Thyroid gland (tissue), 4 donors: ENCODE results near the gene RRP12. TPM values are rescaled to one million over a fixed set of nuclear protein-coding genes. Genes with fewer than 3 reads are reported as not detected.

Source experiments
- DNase-seq, 2 donors: peaks; one replicate each; pipeline ENCODE4 v3.0.0-alpha.2; 2019
- H3K27ac ChIP-seq, 3 donors: fragments of 200-600 bp; sonication (generic); 1 replicate in 2 of 3; 2 replicates in 1 of 3; pipeline ENCODE4 v1.5.1; 2016 to 2019; ENCODE audit warnings: mild to moderate bottlenecking in 1 of 3, moderate library complexity in 1 of 3
- H3K27me3 ChIP-seq: fragments of 200-600 bp; sonication (generic); one replicate; pipeline ENCODE4 v1.5.1; 2019
- H3K36me3 ChIP-seq, 2 donors: fragments of 200-600 bp; sonication (generic); one replicate each; pipeline ENCODE4 v1.5.1; 2016 to 2019
- H3K4me1 ChIP-seq, 2 donors: fragments of 200-600 bp; sonication (generic); one replicate each; pipeline ENCODE4 v1.5.1; 2017 to 2019
- H3K4me3 ChIP-seq, 3 donors: fragments of 200-600 bp; sonication (generic); replicated peaks in 1 of 3; 1 replicate in 2 of 3; 2 replicates in 1 of 3; pipeline ENCODE4 v1.5.1; 2016; ENCODE audit warnings: mild to moderate bottlenecking in 1 of 3
- H3K9me3 ChIP-seq: fragments of 200-600 bp; sonication (generic); one replicate; pipeline ENCODE4 v1.5.1; 2017
- CTCF ChIP-seq, 6 experiments: fragments of 200-600 bp in 3 of 6; fragments of 450-650 bp in 3 of 6; sonication (generic) in 3 of 6; IDR thresholded peaks; one replicate each; pipeline ENCODE4 v1.5.1; 2016 to 2019; ENCODE audit warnings: antibody characterized with exemption in 6 of 6, mild to moderate bottlenecking in 2 of 6, inconsistent platforms in 1 of 6, moderate library complexity in 1 of 6
- POLR2A ChIP-seq, 2 donors: fragments of 450-650 bp; IDR thresholded peaks; one replicate each; pipeline ENCODE4 v1.6.1; 2017; ENCODE audit warnings: antibody characterized with exemption in 2 of 2, mild to moderate bottlenecking in 2 of 2, moderate library complexity in 1 of 2
- WGBS, 2 donors: methylation state at CpG; one replicate each; pipeline ENCODE4 v1.1.5; 2017; 5-methylcytosine and 5-hydroxymethylcytosine counted together
- intact Hi-C: fragments of 100-400 bp; cut with DNase I; formaldehyde crosslinking; loops from one replicate; pipeline ENCODE4 v1.15.1; 2023
- total RNA-seq, 4 donors: library from RNA; depleted of rRNA; stranded (reverse); fragments of >200 nt; gene quantifications; one replicate each; pipeline ENCODE4 v1.2.3, GENCODE V29; 2016

RRP12 gene
- total RNA-seq, 4 donors from 2014 or later, result 8.3 to 27.4 (median 15.0) TPM

DNA sequence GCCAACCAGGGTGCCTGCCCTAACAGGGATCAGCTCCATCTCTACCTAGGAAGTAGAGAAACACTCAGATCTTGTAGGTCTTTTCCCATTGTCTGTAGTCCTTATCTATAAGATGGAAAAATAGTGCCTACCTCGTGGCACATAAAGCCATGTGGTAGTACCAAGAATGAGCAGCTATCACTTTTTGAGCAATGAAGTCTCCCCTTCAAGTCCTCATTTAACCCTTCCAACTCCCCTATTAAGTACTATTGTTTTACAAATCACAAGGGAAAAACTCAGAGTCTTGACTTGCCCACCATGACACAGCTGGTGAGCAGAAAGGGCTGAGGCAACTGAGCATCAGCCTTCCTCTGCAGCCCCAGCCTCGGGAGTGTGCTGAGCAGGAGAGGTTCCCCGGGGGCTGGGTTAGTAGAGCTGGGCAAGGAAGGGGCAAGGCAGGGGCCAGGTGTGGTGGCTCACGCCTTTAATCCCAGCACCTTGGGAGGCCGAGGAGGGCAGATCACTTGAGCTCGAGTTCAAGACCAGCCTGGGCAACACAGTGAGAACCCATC, 69.9 kb downstream of the RRP12 start:
- WGBS, 2 donors, result 76 to 77% methylated on average over 6 of the region's 6 CpGs
- H3K4me3 ChIP-seq, result no peak overlapping the region
- peaks cover 24 to 41% of the 10 kb centered on the region in 2 donors for H3K4me1 ChIP-seq
- intact Hi-C loops, result loop anchor here (10.0 kb wide), 1 partner anchor 46 kb away; no protein-coding TSS in a partner anchor
- no peaks in the 10 kb centered on the region for H3K27me3 ChIP-seq
- no peaks in the 10 kb centered on the region for H3K9me3 ChIP-seq
- H3K36me3 ChIP-seq, result no peaks in the 10 kb centered on the region
- no peak for TF ChIP-seq POLR2A (IDR thresholded peaks at IDR 0.05)
- TF ChIP-seq CTCF (IDR thresholded peaks at IDR 0.05), result no peak
- H3K27ac ChIP-seq, result no peak overlapping the region
- DNase-seq, result no peak

DNA sequence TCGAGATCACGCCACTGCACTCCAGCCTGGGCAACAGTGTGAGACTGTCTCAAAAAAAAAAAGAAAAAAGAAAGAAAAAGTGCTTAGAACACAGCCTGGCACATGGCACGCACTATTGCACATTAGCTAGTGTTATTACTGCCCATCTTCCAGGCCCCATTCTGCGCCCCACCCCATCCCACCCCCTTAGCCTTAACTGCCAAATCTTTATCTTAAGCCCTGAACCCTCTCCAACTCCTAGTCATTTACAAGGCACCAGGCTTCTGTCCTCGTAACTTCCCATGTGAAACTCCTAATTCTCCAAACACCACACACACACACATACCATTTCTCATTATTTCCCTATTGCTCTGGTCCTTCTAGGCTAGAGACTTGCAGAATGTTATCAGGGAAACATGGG, 71.4 kb downstream of the RRP12 start:
- intact Hi-C loops, result loop anchor here (10.0 kb wide), 1 partner anchor 45 kb away; no protein-coding TSS in a partner anchor
- WGBS, 2 donors, result 88 to 93% methylated on average over 5 of the region's 5 CpGs

GRCh38 chr10:97328646-97329453, 72.3 kb downstream of the RRP12 start:
- no peaks in the 10 kb centered on the region for H3K27me3 ChIP-seq
- H3K4me3 ChIP-seq, result no peak overlapping the region
- H3K36me3 ChIP-seq, result no peaks in the 10 kb centered on the region
- no peak overlapping the region for H3K27ac ChIP-seq
- H3K4me1 ChIP-seq, result peaks cover 20 to 31% of the 10 kb centered on the region in 2 donors
- no peaks in the 10 kb centered on the region for H3K9me3 ChIP-seq
- no peak for DNase-seq
- intact Hi-C loops, result no loop called here
- no peak for TF ChIP-seq POLR2A (IDR thresholded peaks at IDR 0.05)
- TF ChIP-seq CTCF (IDR thresholded peaks at IDR 0.05), result no peak
- WGBS, 2 donors, result 84 to 93% methylated on average over 3 of the region's 3 CpGs

More for the DNA sequence above, 71.4 kb downstream of the RRP12 start:
- H3K9me3 ChIP-seq, result no peaks in the 10 kb centered on the region
- H3K36me3 ChIP-seq, result no peaks in the 10 kb centered on the region
- H3K4me1 ChIP-seq, result peaks cover 20 to 31% of the 10 kb centered on the region in 2 donors
- no peak overlapping the region for H3K4me3 ChIP-seq
- DNase-seq, result no peak
- H3K27ac ChIP-seq, result no peak overlapping the region
- TF ChIP-seq CTCF (IDR thresholded peaks at IDR 0.05), result no peak
- no peak for TF ChIP-seq POLR2A (IDR thresholded peaks at IDR 0.05)
- no peaks in the 10 kb centered on the region for H3K27me3 ChIP-seq

DNA sequence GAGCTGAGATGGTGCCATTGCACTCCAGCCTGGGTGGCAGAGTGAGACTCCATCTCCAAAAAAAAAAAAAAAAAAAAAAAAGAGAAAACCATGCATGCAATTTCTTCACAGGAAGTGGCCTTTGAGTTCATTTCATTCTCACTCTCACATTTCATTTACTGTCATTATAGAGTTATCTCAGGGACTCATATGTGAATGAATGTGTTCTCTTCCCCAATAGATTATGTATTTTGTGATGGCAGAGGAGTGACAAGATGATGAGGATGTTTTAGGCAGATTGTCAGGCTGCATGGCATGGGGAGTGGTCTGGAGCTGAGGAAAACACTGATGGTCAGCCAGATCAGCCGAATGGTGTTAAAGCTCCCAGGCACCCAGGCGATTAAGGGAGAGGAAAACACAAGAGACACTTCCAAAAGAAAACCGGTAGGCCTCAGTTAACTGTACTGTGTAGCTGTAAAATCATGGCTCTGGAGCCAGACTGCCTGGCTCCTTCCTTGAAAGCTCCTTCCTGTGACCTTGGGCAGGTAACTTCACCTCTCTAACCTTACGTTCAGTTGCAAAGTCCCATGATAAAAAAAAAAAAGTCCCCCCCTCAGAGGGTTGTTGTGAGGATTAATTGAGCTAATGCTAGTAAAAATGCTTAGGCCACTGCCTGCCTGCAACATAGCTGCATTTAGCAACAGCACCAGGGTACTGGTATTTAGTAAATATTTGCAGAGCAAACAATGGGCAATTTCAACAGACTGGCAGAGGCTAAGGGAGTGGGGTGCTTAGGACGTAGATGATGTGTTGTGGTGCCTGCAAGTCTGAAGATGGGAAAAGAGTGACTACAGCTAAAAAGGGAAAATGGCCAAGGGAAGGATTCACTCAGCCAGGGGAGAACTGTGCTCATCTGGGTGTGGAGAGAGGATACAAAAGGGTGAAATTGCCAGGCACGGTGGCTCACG, 73.5 kb downstream of the RRP12 start:
- Histone ChIP-seq H3K9me3 (no peaks in the 10 kb centered on the region), H3K27me3 (no peaks in the 10 kb centered on the region), H3K36me3 (no peaks in the 10 kb centered on the region), H3K4me3 (no peak overlapping the region), H3K4me1 (peaks cover 20 to 31% of the 10 kb centered on the region in 2 donors), H3K27ac (no peak overlapping the region)
- intact Hi-C loops, result no loop called here
- no peak for DNase-seq
- 80 to 85% methylated on average over 7 of the region's 7 CpGs for WGBS, 2 donors
- TF ChIP-seq POLR2A (IDR thresholded peaks at IDR 0.05) (no peak), CTCF (IDR thresholded peaks at IDR 0.05) (no peak)
